K562 (cell line): Measurements from ENCODE around the gene PLK1. TPM values are rescaled to one million over a fixed set of nuclear protein-coding genes. Genes with fewer than 3 reads are reported as not detected.
A peak's percentile ranks its signal among the peaks of the same experiment; 100 is the strongest.

ENCODE experiments used
- ATF7 ChIP-seq: fragments of 450-650 bp; IDR thresholded peaks from 2 replicates; pipeline ENCODE4 v1.7.1; 2014; ENCODE audit warnings: mild to moderate bottlenecking, moderate library complexity
- CHD4 ChIP-seq: fragments of 200-600 bp; sonication (generic); IDR thresholded peaks from 3 replicates; pipeline ENCODE4 v1.6.1; 2012; ENCODE audit warnings: low read depth, mild to moderate bottlenecking, mixed read lengths, low read length, inconsistent platforms; ENCODE audit not compliant: insufficient read depth, insufficient replicate concordance, poor library complexity, severe bottlenecking
- LCOR ChIP-seq: sonication (generic); formaldehyde crosslinking; IDR thresholded peaks from 2 replicates; pipeline ENCODE4 v1.8.0; 2022; ENCODE audit warnings: mild to moderate bottlenecking, missing genetic modification reagents
- NCOA4 ChIP-seq: fragments of 450-650 bp; IDR thresholded peaks from 2 replicates; pipeline ENCODE4 v1.6.1; 2018; ENCODE audit warnings: mild to moderate bottlenecking; ENCODE audit not compliant: partially characterized antibody
- POLR2B ChIP-seq: fragments of 450-650 bp; IDR thresholded peaks from 2 replicates; pipeline ENCODE4 v1.6.1; 2018; ENCODE audit warnings: low read depth; ENCODE audit not compliant: partially characterized antibody
- SAP30 ChIP-seq: fragments of 200-600 bp; sonication (generic); IDR thresholded peaks from 2 replicates; pipeline ENCODE4 v1.6.1; 2012; ENCODE audit warnings: borderline replicate concordance, low read depth, mild to moderate bottlenecking, moderate library complexity, low read length, control low read depth, inconsistent platforms; ENCODE audit not compliant: insufficient read depth, poor library complexity, severe bottlenecking
- YY1 ChIP-seq, 3 experiments: IDR thresholded peaks; 2 replicates each; pipeline ENCODE4 v1.6.1; 2011; ENCODE audit warnings: low read length in 2 of 3, mild to moderate bottlenecking in 2 of 3, moderate library complexity in 2 of 3, borderline replicate concordance in 1 of 3, control low read depth in 1 of 3, low read depth in 1 of 3; ENCODE audit not compliant: insufficient read depth in 3 of 3, insufficient replicate concordance in 2 of 3, control insufficient read depth in 1 of 3, insufficient read length in 1 of 3; ENCODE audit errors: extremely low read depth in 1 of 3
- polyA plus RNA-seq, 8 experiments: library from polyadenylated mRNA; depleted of rRNA in 4 of 8; stranded (reverse) in 5 of 8; unstranded in 3 of 8; fragments of >200 nt; fragmentation: Nextera tagmentation in 2 of 8; fragmentation: Illumina TruSeq in 1 of 8; extraction: Ambion mirVana in 2 of 8; extraction: Trizol in 1 of 8; gene quantifications; 2 replicates each; pipeline versions ENCODE4 v1.2.1 to v1.2.3, GENCODE V29; 2011 to 2014; ENCODE audit warnings: inconsistent platforms in 1 of 8, missing spikeins in 1 of 8
- total RNA-seq, 7 experiments: library from RNA; depleted of rRNA in 6 of 7; stranded (reverse); fragments of >200 nt in 6 of 7; fragmentation: Illumina TruSeq in 2 of 7; extraction: Trizol in 2 of 7; gene quantifications; 2 replicates each; pipeline versions ENCODE4 v1.2.1 to v1.2.3, GENCODE V29; 2011 to 2021; ENCODE audit warnings: low replicate concordance in 1 of 7
- TF ChIP-seq, protein P1 (sequence below): fragments of 450-650 bp; formaldehyde crosslinking; IDR thresholded peaks from 2 replicates; pipeline ENCODE4 v1.4.0; 2020; ENCODE audit warnings: mild to moderate bottlenecking, moderate library complexity
- TF ChIP-seq, protein P2 (sequence below): fragments of 450-650 bp; IDR thresholded peaks from 2 replicates; pipeline ENCODE4 v1.6.1; 2016; ENCODE audit warnings: mild to moderate bottlenecking, moderate library complexity

PLK1 gene
- total and polyA plus RNA-seq, 9 of the 15 experiments (the other 6 are each of a cell fraction or from before 2014, with no cell fraction given): 13.6 to 212 (median 45.5) TPM

DNA sequence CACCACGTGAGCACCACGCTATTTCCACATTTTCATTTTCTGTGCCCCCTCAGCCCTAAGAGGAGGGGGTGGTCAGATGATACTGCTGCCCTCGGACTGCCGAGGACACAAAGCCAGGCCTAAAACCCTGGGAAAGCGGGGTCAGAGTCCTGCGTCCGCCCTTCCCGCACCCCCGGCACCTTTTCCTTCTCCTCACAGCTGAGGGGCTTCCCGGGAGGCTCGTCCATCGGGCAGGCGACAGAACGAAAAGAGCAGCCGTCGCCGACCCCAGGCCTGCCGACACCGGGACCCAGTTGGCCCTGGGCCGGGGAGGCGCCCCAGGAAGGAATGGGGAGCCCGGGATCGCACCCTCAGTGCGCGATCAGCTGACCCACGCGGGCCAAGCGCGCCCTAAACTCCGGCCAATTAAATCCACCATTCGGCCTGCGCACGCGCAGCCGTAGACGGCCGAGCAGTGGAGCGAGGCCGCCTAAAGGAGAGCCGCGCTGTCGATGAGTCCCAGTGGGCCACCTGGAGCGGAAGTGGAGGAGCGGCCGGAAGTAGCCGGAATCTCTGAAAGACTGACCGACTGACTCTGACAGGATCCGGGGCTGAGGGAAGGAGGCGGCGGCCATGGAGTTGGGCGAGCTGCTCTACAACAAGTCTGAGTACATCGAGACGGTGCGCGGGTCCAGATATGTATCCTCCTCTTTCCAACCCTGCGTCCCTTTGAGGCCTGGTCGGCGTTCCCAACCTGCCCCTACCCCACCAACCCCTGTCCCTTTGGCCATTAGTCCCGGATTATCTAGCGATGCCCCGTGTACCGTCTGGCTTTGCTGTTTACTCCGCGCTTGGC is 37.5 kb upstream of the PLK1 start, which contains the start of the genes DCTN5 and PALB2 (continued):
- TF ChIP-seq POLR2B (peak; percentile 70), SAP30 (peak; percentile 83), LCOR (CRISPR knock-in tag) (0 out of 2 replicates have a peak, but pooled peaks have one; percentile 49), ATF7 (peak; percentile 72; the same call in 1 of the 2 replicates), CHD4 (no peak), NCOA4 (peak; percentile 99), YY1 (IDR thresholded peaks at IDR 0.05; ENCODE audit: borderline replicate concordance in 1 of 3, control insufficient read depth in 1 of 3, extremely low read depth in 1 of 3, insufficient read depth in 3 of 3, insufficient read length in 1 of 3, insufficient replicate concordance in 2 of 3, low read depth in 1 of 3, low read length in 2 of 3) (peak; percentile 46 to 89 (median 87))
- TF ChIP-seq, protein P1, sequence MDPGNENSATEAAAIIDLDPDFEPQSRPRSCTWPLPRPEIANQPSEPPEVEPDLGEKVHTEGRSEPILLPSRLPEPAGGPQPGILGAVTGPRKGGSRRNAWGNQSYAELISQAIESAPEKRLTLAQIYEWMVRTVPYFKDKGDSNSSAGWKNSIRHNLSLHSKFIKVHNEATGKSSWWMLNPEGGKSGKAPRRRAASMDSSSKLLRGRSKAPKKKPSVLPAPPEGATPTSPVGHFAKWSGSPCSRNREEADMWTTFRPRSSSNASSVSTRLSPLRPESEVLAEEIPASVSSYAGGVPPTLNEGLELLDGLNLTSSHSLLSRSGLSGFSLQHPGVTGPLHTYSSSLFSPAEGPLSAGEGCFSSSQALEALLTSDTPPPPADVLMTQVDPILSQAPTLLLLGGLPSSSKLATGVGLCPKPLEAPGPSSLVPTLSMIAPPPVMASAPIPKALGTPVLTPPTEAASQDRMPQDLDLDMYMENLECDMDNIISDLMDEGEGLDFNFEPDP (CRISPR knock-in tag): no peak
- TF ChIP-seq, protein P2, sequence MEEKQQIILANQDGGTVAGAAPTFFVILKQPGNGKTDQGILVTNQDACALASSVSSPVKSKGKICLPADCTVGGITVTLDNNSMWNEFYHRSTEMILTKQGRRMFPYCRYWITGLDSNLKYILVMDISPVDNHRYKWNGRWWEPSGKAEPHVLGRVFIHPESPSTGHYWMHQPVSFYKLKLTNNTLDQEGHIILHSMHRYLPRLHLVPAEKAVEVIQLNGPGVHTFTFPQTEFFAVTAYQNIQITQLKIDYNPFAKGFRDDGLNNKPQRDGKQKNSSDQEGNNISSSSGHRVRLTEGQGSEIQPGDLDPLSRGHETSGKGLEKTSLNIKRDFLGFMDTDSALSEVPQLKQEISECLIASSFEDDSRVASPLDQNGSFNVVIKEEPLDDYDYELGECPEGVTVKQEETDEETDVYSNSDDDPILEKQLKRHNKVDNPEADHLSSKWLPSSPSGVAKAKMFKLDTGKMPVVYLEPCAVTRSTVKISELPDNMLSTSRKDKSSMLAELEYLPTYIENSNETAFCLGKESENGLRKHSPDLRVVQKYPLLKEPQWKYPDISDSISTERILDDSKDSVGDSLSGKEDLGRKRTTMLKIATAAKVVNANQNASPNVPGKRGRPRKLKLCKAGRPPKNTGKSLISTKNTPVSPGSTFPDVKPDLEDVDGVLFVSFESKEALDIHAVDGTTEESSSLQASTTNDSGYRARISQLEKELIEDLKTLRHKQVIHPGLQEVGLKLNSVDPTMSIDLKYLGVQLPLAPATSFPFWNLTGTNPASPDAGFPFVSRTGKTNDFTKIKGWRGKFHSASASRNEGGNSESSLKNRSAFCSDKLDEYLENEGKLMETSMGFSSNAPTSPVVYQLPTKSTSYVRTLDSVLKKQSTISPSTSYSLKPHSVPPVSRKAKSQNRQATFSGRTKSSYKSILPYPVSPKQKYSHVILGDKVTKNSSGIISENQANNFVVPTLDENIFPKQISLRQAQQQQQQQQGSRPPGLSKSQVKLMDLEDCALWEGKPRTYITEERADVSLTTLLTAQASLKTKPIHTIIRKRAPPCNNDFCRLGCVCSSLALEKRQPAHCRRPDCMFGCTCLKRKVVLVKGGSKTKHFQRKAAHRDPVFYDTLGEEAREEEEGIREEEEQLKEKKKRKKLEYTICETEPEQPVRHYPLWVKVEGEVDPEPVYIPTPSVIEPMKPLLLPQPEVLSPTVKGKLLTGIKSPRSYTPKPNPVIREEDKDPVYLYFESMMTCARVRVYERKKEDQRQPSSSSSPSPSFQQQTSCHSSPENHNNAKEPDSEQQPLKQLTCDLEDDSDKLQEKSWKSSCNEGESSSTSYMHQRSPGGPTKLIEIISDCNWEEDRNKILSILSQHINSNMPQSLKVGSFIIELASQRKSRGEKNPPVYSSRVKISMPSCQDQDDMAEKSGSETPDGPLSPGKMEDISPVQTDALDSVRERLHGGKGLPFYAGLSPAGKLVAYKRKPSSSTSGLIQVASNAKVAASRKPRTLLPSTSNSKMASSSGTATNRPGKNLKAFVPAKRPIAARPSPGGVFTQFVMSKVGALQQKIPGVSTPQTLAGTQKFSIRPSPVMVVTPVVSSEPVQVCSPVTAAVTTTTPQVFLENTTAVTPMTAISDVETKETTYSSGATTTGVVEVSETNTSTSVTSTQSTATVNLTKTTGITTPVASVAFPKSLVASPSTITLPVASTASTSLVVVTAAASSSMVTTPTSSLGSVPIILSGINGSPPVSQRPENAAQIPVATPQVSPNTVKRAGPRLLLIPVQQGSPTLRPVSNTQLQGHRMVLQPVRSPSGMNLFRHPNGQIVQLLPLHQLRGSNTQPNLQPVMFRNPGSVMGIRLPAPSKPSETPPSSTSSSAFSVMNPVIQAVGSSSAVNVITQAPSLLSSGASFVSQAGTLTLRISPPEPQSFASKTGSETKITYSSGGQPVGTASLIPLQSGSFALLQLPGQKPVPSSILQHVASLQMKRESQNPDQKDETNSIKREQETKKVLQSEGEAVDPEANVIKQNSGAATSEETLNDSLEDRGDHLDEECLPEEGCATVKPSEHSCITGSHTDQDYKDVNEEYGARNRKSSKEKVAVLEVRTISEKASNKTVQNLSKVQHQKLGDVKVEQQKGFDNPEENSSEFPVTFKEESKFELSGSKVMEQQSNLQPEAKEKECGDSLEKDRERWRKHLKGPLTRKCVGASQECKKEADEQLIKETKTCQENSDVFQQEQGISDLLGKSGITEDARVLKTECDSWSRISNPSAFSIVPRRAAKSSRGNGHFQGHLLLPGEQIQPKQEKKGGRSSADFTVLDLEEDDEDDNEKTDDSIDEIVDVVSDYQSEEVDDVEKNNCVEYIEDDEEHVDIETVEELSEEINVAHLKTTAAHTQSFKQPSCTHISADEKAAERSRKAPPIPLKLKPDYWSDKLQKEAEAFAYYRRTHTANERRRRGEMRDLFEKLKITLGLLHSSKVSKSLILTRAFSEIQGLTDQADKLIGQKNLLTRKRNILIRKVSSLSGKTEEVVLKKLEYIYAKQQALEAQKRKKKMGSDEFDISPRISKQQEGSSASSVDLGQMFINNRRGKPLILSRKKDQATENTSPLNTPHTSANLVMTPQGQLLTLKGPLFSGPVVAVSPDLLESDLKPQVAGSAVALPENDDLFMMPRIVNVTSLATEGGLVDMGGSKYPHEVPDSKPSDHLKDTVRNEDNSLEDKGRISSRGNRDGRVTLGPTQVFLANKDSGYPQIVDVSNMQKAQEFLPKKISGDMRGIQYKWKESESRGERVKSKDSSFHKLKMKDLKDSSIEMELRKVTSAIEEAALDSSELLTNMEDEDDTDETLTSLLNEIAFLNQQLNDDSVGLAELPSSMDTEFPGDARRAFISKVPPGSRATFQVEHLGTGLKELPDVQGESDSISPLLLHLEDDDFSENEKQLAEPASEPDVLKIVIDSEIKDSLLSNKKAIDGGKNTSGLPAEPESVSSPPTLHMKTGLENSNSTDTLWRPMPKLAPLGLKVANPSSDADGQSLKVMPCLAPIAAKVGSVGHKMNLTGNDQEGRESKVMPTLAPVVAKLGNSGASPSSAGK: peak; percentile 94
